B cell (primary cell): Measurements from ENCODE around the gene FMNL1. TPM values are rescaled to one million over a fixed set of nuclear protein-coding genes. Genes with fewer than 3 reads are reported as not detected.

ENCODE experiments used
- ATAC-seq: fragments of 200-7000 bp; cut with Tn5 transposase; one replicate; pipeline ENCODE4 v1.10.0; 2021; ENCODE audit warnings: low read depth, mild to moderate bottlenecking, moderate number of reproducible peaks, moderate library complexity
- CTCF ChIA-PET: fragments of 350-600 bp; sonication (Branson Sonifier 250); formaldehyde crosslinking; loops from one replicate; lab custom pipeline; 2021; ENCODE audit warnings: antibody characterized with exemption, inconsistent platforms; lab: Charles Lee
- POLR2A ChIA-PET: fragments of 350-600 bp; sonication (Branson Sonifier 250); formaldehyde crosslinking; loops from one replicate; lab custom pipeline; 2021; ENCODE audit warnings: antibody characterized with exemption; lab: Charles Lee
- DNase-seq: peaks from one replicate; pipeline ENCODE4 v3.0.0; 2013
- H2AFZ ChIP-seq: 2 replicates; pipeline ENCODE4 v1.6.1; 2012; ENCODE audit warnings: mild to moderate bottlenecking, low read depth, low read length; ENCODE audit not compliant: insufficient read depth, poor library complexity, severe bottlenecking
- H3K27ac ChIP-seq, 2 donors: 1 replicate in 1 of 2; 2 replicates in 1 of 2; pipeline ENCODE4 v1.5.1; 2012 to 2013; ENCODE audit warnings: low read length in 2 of 2, mild to moderate bottlenecking in 2 of 2, moderate library complexity in 1 of 2
- H3K27me3 ChIP-seq, 4 experiments: fragments of 200-600 bp in 1 of 4; sonication (generic) in 1 of 4; replicated peaks in 1 of 4; 1 replicate in 2 of 4; 2 replicates in 2 of 4; pipeline versions ENCODE4 v1.6.1 to v1.7.0; 2013 to 2016; ENCODE audit warnings: low read length in 3 of 4, mild to moderate bottlenecking in 2 of 4, mixed read lengths in 1 of 4, moderate library complexity in 1 of 4; ENCODE audit not compliant: insufficient read depth in 4 of 4, control insufficient read depth in 3 of 4; ENCODE audit errors: control extremely low read depth in 1 of 4
- H3K36me3 ChIP-seq, 2 experiments: replicated peaks in 1 of 2; 1 replicate in 1 of 2; 2 replicates in 1 of 2; pipeline versions ENCODE4 v1.6.1 to v1.7.1; 2013; ENCODE audit warnings: low read length in 1 of 2; ENCODE audit not compliant: insufficient read depth in 2 of 2, control insufficient read depth in 1 of 2; ENCODE audit errors: control extremely low read depth in 1 of 2, extremely low read depth in 1 of 2
- H3K4me1 ChIP-seq, 2 donors: fragments of 200-600 bp in 1 of 2; sonication (generic) in 1 of 2; 1 replicate in 1 of 2; 2 replicates in 1 of 2; pipeline versions ENCODE4 v1.5.1 to v1.6.1; 2013 to 2017; ENCODE audit warnings: low read length in 2 of 2; ENCODE audit not compliant: control insufficient read depth in 2 of 2, insufficient read depth in 2 of 2
- H3K4me2 ChIP-seq: replicated peaks from 2 replicates; pipeline ENCODE3; 2012; ENCODE audit warnings: mild to moderate bottlenecking, low read depth, low read length; ENCODE audit not compliant: poor library complexity, severe bottlenecking
- H3K4me3 ChIP-seq, 5 experiments: fragments of 200-600 bp in 1 of 5; sonication (generic) in 1 of 5; 1 replicate in 3 of 5; 2 replicates in 2 of 5; pipeline versions ENCODE4 v1.5.1 to v1.7.0; 2011 to 2016; ENCODE audit warnings: low read length in 4 of 5, mild to moderate bottlenecking in 4 of 5, low read depth in 2 of 5, control low read depth in 1 of 5, moderate library complexity in 1 of 5; ENCODE audit not compliant: insufficient read depth in 1 of 5; ENCODE audit errors: control extremely low read depth in 1 of 5, extremely low read depth in 1 of 5
- H3K79me2 ChIP-seq: fragments of 200-600 bp; sonication (generic); one replicate; pipeline ENCODE4 v1.6.0; 2016; ENCODE audit warnings: low read length; ENCODE audit not compliant: control insufficient read depth, insufficient read depth
- H3K9ac ChIP-seq: fragments of 200-600 bp; sonication (generic); 2 replicates; pipeline ENCODE4 v1.6.1; 2017; ENCODE audit warnings: mild to moderate bottlenecking, low read length, moderate library complexity
- H3K9me3 ChIP-seq, 3 donors: one replicate each; pipeline versions ENCODE4 v1.6.1 to v1.7.1; 2013; ENCODE audit warnings: low read length in 2 of 3; ENCODE audit not compliant: control insufficient read depth in 2 of 3, insufficient read depth in 1 of 3; ENCODE audit errors: control extremely low read depth in 1 of 3
- H4K20me1 ChIP-seq: 2 replicates; pipeline ENCODE4 v1.6.0; 2012; ENCODE audit warnings: mild to moderate bottlenecking, low read length; ENCODE audit not compliant: insufficient read depth, control insufficient read depth, poor library complexity, severe bottlenecking
- H3K27ac Mint-ChIP-seq: one replicate; pipeline ENCODE4 v1.8.0; 2021; ENCODE audit warnings: mixed read lengths
- H3K27me3 Mint-ChIP-seq: one replicate; pipeline ENCODE4 v1.8.0; 2021; ENCODE audit warnings: mixed read lengths
- H3K4me1 Mint-ChIP-seq: one replicate; pipeline ENCODE4 v1.8.0; 2021; ENCODE audit warnings: mixed read lengths
- H3K4me3 Mint-ChIP-seq: one replicate; pipeline ENCODE4 v1.8.0; 2021; ENCODE audit warnings: mixed read lengths
- H3K9me3 Mint-ChIP-seq: one replicate; pipeline ENCODE4 v1.8.0; 2022; ENCODE audit warnings: mixed read lengths; ENCODE audit not compliant: insufficient read depth
- EZH2 ChIP-seq: IDR thresholded peaks from 2 replicates; pipeline ENCODE4 v1.6.1; 2012; ENCODE audit warnings: borderline replicate concordance, low read depth, mild to moderate bottlenecking, moderate library complexity, low read length; ENCODE audit not compliant: insufficient read depth, poor library complexity, severe bottlenecking
- WGBS: methylation state at CpG from one replicate; pipeline ENCODE4 v1.1.5; 2013; ENCODE audit warnings: missing lambda C conversion rate; ENCODE audit not compliant: insufficient coverage; 5-methylcytosine and 5-hydroxymethylcytosine counted together
- intact Hi-C: fragments of 100-400 bp; cut with micrococcal nuclease; formaldehyde crosslinking; loops from one replicate; pipeline ENCODE4 v1.10.0; 2022
- polyA plus RNA-seq: library from polyadenylated mRNA; depleted of rRNA; stranded (reverse); fragments of >200 nt; gene quantifications from 2 replicates; pipeline ENCODE4 v1.2.3, GENCODE V29; 2012
- total RNA-seq, 2 donors: library from RNA; stranded (reverse); fragments of 120-200 nt in 1 of 2; gene quantifications; 1 replicate in 1 of 2; 2 replicates in 1 of 2; pipeline versions ENCODE4 v1.2.3 to v1.2.4, GENCODE V29; 2013 to 2022
- TF ChIP-seq, protein P1 (sequence below): fragments of 200-600 bp; IDR thresholded peaks from one replicate; pipeline ENCODE4 v1.8.0; 2022; ENCODE audit warnings: antibody characterized with exemption, mild to moderate bottlenecking

The FMNL1 gene
- total and polyA plus RNA-seq, 2 donors (not counting 1 experiment from before 2014, with no cell fraction given) = 386 to 663 TPM

DNA sequence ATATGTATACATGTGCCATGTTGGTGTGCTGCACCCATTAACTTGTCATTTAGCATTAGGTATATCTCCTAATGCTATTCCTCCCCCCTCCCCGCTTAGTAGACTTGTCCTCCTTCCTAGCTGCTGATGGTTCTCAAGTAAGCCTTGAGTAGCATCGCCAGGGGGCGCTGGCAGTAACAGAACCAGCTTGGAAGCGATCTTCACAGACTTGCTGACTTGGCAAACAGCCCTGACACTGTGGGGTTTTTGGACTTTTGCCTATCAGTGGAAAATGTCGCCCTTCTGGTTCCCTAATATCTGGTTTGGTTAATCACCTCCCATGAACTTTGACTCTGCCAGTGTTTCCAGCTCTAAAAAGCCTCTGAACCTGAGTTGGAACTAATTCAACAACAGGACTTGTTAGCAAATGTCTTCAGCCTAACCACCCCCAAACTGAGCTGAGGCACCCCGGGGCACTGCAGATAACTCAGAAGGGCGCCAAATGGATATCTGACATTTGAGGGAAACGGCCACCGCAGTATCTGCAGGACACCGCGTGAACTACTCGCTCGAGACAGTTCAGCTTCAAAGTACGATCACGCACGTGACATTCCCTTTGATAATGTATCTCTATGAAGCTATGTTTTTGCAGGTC is 55.6 kb downstream of the FMNL1 start:
- H3K27me3 ChIP-seq = no peaks in the 10 kb centered on the region

More for the DNA sequence above, 55.6 kb downstream of the FMNL1 start:
- Histone ChIP-seq H3K4me2 (no peak overlapping the region), H3K9me3 (no peaks in the 10 kb centered on the region), H3K4me1 (peaks cover 4 to 5% of the 10 kb centered on the region in 2 donors), H2AFZ (no peak overlapping the region), H3K27ac (peak overlapping the region in 1 of 2 donors; percentile 48), H3K36me3 (peaks cover 0 to 41% of the 10 kb centered on the region in 2 experiments), H3K9ac (no peak overlapping the region), H4K20me1 (peaks cover 38% of the 10 kb centered on the region), H3K4me3 (no peak overlapping the region), H3K79me2 (peaks cover 28% of the 10 kb centered on the region)
- 48% methylated on average over 13 of the region's 16 CpGs for WGBS
- peak; percentile 94 for ATAC-seq
- Mint-ChIP-seq H3K4me1 (peaks cover 6% of the 10 kb centered on the region), H3K4me3 (no peak overlapping the region), H3K27me3 (no peaks in the 10 kb centered on the region), H3K27ac (no peak overlapping the region), H3K9me3 (no peaks in the 10 kb centered on the region)
- ChIA-PET CTCF (interaction anchor here (0.6 to 17.0 kb wide), 51 partner anchors 9 to 555 kb away, joined by 3 to 520 read pairs (median 6); partner anchors contain the start of genes ACBD4, FMNL1 and MAP3K14), POLR2A (interaction anchor here (0.7 to 2.1 kb wide), 8 partner anchors 26 to 129 kb away, joined by 3 to 18 read pairs (median 5); partner anchors contain the start of genes HEXIM1 and MAP3K14)
- intact Hi-C loops = loop anchor here (1.0 to 2.0 kb wide), 4 partner anchors 40 to 108 kb away; partner anchors contain the start of gene MAP3K14
- DNase-seq = peak; percentile 91
- TF ChIP-seq, protein P1, sequence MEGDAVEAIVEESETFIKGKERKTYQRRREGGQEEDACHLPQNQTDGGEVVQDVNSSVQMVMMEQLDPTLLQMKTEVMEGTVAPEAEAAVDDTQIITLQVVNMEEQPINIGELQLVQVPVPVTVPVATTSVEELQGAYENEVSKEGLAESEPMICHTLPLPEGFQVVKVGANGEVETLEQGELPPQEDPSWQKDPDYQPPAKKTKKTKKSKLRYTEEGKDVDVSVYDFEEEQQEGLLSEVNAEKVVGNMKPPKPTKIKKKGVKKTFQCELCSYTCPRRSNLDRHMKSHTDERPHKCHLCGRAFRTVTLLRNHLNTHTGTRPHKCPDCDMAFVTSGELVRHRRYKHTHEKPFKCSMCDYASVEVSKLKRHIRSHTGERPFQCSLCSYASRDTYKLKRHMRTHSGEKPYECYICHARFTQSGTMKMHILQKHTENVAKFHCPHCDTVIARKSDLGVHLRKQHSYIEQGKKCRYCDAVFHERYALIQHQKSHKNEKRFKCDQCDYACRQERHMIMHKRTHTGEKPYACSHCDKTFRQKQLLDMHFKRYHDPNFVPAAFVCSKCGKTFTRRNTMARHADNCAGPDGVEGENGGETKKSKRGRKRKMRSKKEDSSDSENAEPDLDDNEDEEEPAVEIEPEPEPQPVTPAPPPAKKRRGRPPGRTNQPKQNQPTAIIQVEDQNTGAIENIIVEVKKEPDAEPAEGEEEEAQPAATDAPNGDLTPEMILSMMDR = peak; percentile 77
- no peak for TF ChIP-seq EZH2
